Measurements from ENCODE around the gene MAML2.
"Not testable (repeated sequence)": the region's sequence is repeated elsewhere in the genome, so short reads cannot be mapped to it uniquely, and the experiment has no call there.

Gene MAML2

DNA sequence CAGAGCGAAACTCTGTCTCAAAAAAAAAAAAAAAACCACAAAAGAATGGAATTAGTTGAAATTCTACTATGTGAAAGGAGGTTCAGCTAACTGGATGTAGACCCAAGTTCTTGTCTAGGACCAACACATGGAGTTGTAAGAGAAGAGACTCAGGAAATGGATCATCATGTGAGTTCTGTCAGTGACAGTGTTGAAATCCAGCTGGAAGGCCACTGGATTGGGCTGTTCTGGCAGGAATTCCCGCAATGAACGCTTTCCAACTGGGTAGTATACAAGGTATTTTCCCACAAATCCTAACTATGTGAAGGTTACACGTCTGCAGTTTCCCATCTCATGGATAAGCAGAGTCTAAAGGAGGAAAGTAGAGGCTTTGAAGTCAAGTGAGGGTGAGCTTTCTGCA lies 151.2 kb downstream of the MAML2 start:
- TF ChIP-seq, protein P1, sequence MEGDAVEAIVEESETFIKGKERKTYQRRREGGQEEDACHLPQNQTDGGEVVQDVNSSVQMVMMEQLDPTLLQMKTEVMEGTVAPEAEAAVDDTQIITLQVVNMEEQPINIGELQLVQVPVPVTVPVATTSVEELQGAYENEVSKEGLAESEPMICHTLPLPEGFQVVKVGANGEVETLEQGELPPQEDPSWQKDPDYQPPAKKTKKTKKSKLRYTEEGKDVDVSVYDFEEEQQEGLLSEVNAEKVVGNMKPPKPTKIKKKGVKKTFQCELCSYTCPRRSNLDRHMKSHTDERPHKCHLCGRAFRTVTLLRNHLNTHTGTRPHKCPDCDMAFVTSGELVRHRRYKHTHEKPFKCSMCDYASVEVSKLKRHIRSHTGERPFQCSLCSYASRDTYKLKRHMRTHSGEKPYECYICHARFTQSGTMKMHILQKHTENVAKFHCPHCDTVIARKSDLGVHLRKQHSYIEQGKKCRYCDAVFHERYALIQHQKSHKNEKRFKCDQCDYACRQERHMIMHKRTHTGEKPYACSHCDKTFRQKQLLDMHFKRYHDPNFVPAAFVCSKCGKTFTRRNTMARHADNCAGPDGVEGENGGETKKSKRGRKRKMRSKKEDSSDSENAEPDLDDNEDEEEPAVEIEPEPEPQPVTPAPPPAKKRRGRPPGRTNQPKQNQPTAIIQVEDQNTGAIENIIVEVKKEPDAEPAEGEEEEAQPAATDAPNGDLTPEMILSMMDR (IDR thresholded peaks at IDR 0.05; ENCODE audit: extremely low read depth, missing control alignments): no peak
- DNase-seq (ENCODE audit: low spot score): no peak

GRCh38 chr11:96189351-96189750 lies 153.6 kb downstream of the MAML2 start:
- TF ChIP-seq, protein P1 (IDR thresholded peaks at IDR 0.05; ENCODE audit: extremely low read depth, missing control alignments): no peak
- DNase-seq (ENCODE audit: low spot score): no peak

DNA sequence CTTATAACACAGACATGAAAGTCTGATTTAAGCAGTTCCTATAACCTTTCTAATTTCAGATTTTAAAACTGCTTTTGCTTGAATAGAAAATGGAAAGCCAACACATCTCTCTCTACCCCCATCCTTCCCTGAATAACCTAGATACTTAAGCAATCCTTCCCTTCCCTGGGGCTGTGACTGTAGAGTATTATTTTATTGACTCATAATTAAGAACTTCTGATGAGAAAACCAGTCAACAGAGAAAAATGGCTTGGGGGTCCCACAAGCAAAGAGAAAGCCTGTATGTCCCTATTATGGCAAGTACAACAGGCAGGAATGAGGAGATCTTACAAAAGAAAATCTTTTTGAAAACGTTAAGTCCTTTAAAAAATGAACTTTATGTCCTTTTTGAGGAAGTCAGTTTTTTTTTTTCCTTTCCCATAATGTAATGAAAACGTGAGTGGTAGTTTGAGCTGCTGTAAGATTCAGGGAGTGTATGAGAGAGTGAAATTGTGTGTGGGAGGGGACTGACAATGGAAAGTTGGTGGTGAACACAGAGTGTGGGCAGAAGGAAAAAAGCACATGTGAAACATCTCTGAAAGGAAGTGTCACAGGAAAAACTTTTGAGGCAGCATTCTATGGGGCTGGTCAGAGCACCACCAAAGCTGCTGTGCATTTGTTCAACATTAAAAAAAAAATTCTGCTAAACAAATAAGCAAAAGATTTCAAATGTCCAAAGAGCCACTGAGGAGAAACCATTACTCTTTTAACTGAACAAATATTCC lies 154.6 kb downstream of the MAML2 start:
- TF ChIP-seq, protein P1 (IDR thresholded peaks at IDR 0.05; ENCODE audit: extremely low read depth, missing control alignments): no peak
- peak; percentile 22 for DNase-seq (ENCODE audit: low spot score)

DNA sequence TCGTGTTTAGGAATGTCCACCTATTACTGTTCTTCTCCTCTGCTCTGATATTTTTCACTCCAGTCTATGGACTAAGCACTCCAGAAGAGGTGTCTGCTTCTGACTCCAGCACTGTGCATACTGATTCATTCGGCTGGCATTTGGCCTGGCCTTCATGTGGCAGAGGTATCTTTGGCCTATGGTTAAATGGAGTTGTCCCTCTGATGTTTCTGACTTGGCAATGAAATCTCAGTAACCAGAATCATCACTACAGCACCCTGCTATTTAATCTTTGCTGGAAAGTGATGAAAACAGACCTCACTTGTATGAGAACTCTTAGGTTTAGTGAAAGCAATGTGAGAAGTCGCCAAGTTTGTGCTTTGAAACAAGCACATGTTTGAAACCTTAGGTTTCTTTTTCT lies 155.2 kb downstream of the MAML2 start:
- TF ChIP-seq, protein P1 (IDR thresholded peaks at IDR 0.05; ENCODE audit: extremely low read depth, missing control alignments): no peak
- DNase-seq (ENCODE audit: low spot score): no peak

DNA sequence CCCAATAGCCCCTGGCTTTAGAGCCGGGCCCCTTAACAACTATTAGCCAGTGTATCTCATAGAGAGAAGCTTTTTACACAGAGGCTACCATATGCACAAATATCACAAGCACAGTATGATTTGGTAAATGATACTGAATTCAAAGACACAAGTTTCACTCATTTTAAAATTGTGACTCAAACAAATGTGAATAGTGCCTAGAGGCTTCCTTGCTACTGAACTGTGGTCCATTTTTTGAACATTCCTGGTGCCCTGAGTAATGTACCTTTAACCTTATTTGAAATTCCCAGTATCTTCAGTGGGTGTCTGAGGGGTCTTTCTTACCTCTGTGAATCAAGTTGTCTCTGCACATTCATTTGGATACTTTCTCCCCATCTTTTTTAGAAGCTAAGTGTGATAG lies 156.2 kb downstream of the MAML2 start:
- no peak for DNase-seq (ENCODE audit: low spot score)
- TF ChIP-seq, protein P1 (IDR thresholded peaks at IDR 0.05; ENCODE audit: extremely low read depth, missing control alignments): no peak

GRCh38 chr11:96185220-96185768 lies 157.7 kb downstream of the MAML2 start:
- TF ChIP-seq, protein P1 (IDR thresholded peaks at IDR 0.05; ENCODE audit: extremely low read depth, missing control alignments): no peak
- DNase-seq (ENCODE audit: low spot score): peak; percentile 28

DNA sequence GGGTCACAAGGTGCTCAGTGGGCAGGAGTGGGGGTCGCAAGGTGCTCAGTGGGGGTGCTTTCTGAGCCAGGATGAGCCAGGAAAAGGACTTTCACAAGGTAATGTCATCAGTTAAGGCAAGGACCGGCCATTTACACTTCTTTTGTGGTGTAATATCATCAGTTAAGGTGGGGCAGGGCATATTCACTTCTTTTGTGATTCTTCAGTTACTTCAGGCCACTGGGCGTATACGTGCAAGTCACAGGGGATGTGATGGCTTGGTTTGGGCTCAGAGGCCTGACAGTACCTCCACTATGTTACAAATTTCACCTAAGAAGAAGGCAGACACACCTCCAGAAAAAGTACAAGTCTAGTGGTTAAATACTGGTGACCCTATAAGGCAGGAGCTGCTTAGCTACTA lies 162.1 kb downstream of the MAML2 start:
- not testable (repeated sequence) for DNase-seq (ENCODE audit: low spot score)

- TF ChIP-seq, protein P1 (IDR thresholded peaks at IDR 0.05; ENCODE audit: extremely low read depth, missing control alignments): no peak
- no peak for DNase-seq (ENCODE audit: low spot score)
Observed at GRCh38 chr11:96180341-96180740, 162.7 kb downstream of the MAML2 start.

Data from GM20000 (cell line).